ENCODE data around the gene MAN2C1.

The MAN2C1 gene

GRCh38 chr15:75367006-75367405 is 1.4 kb downstream of the MAN2C1 start:
- TF ChIP-seq CTCF (IDR thresholded peaks at IDR 0.05; ENCODE audit: borderline replicate concordance, insufficient read depth, low read depth, low read length) = no peak

GRCh38 chr15:75366163-75366562 is 2.2 kb downstream of the MAN2C1 start:
- TF ChIP-seq CTCF (IDR thresholded peaks at IDR 0.05; ENCODE audit: borderline replicate concordance, insufficient read depth, low read depth, low read length) = no peak
- no peak overlapping the region for H3K4me3 ChIP-seq (ENCODE audit: low read depth, low read length)

More at GRCh38 chr15:75367006-75367405, 1.4 kb downstream of the MAN2C1 start:
- no peak overlapping the region for H3K4me3 ChIP-seq (ENCODE audit: low read depth, low read length)

- no peak for TF ChIP-seq CTCF (IDR thresholded peaks at IDR 0.05; ENCODE audit: borderline replicate concordance, insufficient read depth, low read depth, low read length)
- H3K4me3 ChIP-seq (ENCODE audit: low read depth, low read length) = no peak overlapping the region
Observed at GRCh38 chr15:75364881-75365280, 3.5 kb downstream of the MAN2C1 start.

GRCh38 chr15:75363786-75364185 is 4.6 kb downstream of the MAN2C1 start:
- TF ChIP-seq CTCF (IDR thresholded peaks at IDR 0.05; ENCODE audit: borderline replicate concordance, insufficient read depth, low read depth, low read length) = no peak
- H3K4me3 ChIP-seq (ENCODE audit: low read depth, low read length) = no peak overlapping the region

- no peak for TF ChIP-seq CTCF (IDR thresholded peaks at IDR 0.05; ENCODE audit: borderline replicate concordance, insufficient read depth, low read depth, low read length)
Observed at GRCh38 chr15:75362642-75363249, 5.7 kb downstream of the MAN2C1 start.

GRCh38 chr15:75361989-75362641 is 6.3 kb downstream of the MAN2C1 start:
- TF ChIP-seq CTCF (IDR thresholded peaks at IDR 0.05; ENCODE audit: borderline replicate concordance, insufficient read depth, low read depth, low read length) = no peak
- no peak overlapping the region for H3K4me3 ChIP-seq (ENCODE audit: low read depth, low read length)

More at GRCh38 chr15:75362642-75363249, 5.7 kb downstream of the MAN2C1 start:
- no peak overlapping the region for H3K4me3 ChIP-seq (ENCODE audit: low read depth, low read length)

Data from GM12875 (cell line).